Tibial nerve (tissue), 4 donors: ENCODE data around the gene PANK4. TPM values are rescaled to one million over a fixed set of nuclear protein-coding genes. Genes with fewer than 3 reads are reported as not detected.

Experiments used
- DNase-seq, 2 donors: peaks; one replicate each; pipeline ENCODE4 v3.0.0-alpha.2; 2019; ENCODE audit warnings: low spot score in 2 of 2
- H3K27ac ChIP-seq, 4 donors: fragments of 200-600 bp; sonication (generic) in 3 of 4; one replicate each; pipeline ENCODE4 v1.5.1; 2017 to 2019; ENCODE audit warnings: mild to moderate bottlenecking in 1 of 4
- H3K27me3 ChIP-seq, 2 donors: fragments of 200-600 bp; sonication (generic) in 1 of 2; one replicate each; pipeline versions ENCODE4 v1.5.1 to v1.6.0; 2017 to 2019
- H3K36me3 ChIP-seq, 3 donors: fragments of 200-600 bp; sonication (generic); one replicate each; pipeline ENCODE4 v1.5.1; 2018 to 2019
- H3K4me1 ChIP-seq, 4 donors: fragments of 200-600 bp; sonication (generic) in 3 of 4; one replicate each; pipeline ENCODE4 v1.5.1; 2017 to 2019
- H3K4me3 ChIP-seq, 4 donors: fragments of 200-600 bp; sonication (generic) in 3 of 4; one replicate each; pipeline ENCODE4 v1.5.1; 2017 to 2019; ENCODE audit warnings: mild to moderate bottlenecking in 1 of 4, moderate library complexity in 1 of 4
- H3K9me3 ChIP-seq, 4 donors: fragments of 200-600 bp; sonication (generic) in 3 of 4; one replicate each; pipeline ENCODE4 v1.5.1; 2017 to 2019
- EP300 ChIP-seq, 2 donors: sonication (generic); formaldehyde crosslinking; IDR thresholded peaks; one replicate each; pipeline ENCODE4 v1.6.1; 2017; ENCODE audit warnings: antibody characterized with exemption in 2 of 2, mild to moderate bottlenecking in 1 of 2
- POLR2A ChIP-seq, 2 donors: fragments of 450-650 bp; IDR thresholded peaks; one replicate each; pipeline ENCODE4 v1.6.1; 2017; ENCODE audit warnings: antibody characterized with exemption in 2 of 2, mild to moderate bottlenecking in 2 of 2, moderate library complexity in 2 of 2
- WGBS, 2 donors: methylation state at CpG; one replicate each; pipeline ENCODE4 v1.1.5; 2018; 5-methylcytosine and 5-hydroxymethylcytosine counted together
- total RNA-seq, 4 donors: library from RNA; depleted of rRNA; stranded (reverse); fragments of >200 nt; gene quantifications; one replicate each; pipeline ENCODE4 v1.1.0, GENCODE V29; 2016
- TF ChIP-seq, protein P1 (sequence below), 5 experiments: fragments of 200-600 bp in 3 of 5; fragments of 450-650 bp in 2 of 5; sonication (generic) in 3 of 5; IDR thresholded peaks; one replicate each; pipeline ENCODE4 v1.5.1; 2016 to 2019; ENCODE audit warnings: antibody characterized with exemption in 5 of 5, mild to moderate bottlenecking in 3 of 5, moderate library complexity in 2 of 5

Gene PANK4
- total RNA-seq, 4 donors from 2014 or later, result 14.2 to 50.0 (median 38.1) TPM

DNA sequence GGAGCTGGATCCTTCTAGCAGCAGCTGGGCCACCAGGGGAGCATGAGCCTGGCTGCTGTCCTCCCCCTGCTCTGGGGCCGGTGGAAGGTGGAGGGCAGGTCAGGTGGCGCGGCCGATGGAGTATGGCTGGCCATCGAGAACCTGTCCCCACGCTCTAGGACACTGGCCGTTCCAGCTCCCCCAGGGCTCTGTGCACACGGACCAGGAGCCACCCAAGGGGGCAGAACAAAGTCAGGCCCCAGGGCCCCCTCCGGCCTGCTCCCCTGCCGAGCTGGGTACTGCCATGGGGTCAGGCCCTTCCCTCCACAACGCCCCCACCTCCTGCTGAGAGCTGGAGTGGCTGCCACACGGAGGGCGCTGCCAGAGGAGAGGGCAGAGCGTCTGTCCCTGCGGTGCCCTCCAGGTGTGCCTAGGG is 54.8 kb downstream of the PANK4 start:
- Histone ChIP-seq H3K27me3 (peaks cover 0 to 67% of the 10 kb centered on the region in 2 donors), H3K36me3 (no peaks in the 10 kb centered on the region), H3K9me3 (no peaks in the 10 kb centered on the region), H3K27ac (no peak overlapping the region), H3K4me3 (no peak overlapping the region), H3K4me1 (peaks cover 0 to 9% (median 0%) of the 10 kb centered on the region in 4 donors)
- no peak for DNase-seq
- TF ChIP-seq, protein P1, sequence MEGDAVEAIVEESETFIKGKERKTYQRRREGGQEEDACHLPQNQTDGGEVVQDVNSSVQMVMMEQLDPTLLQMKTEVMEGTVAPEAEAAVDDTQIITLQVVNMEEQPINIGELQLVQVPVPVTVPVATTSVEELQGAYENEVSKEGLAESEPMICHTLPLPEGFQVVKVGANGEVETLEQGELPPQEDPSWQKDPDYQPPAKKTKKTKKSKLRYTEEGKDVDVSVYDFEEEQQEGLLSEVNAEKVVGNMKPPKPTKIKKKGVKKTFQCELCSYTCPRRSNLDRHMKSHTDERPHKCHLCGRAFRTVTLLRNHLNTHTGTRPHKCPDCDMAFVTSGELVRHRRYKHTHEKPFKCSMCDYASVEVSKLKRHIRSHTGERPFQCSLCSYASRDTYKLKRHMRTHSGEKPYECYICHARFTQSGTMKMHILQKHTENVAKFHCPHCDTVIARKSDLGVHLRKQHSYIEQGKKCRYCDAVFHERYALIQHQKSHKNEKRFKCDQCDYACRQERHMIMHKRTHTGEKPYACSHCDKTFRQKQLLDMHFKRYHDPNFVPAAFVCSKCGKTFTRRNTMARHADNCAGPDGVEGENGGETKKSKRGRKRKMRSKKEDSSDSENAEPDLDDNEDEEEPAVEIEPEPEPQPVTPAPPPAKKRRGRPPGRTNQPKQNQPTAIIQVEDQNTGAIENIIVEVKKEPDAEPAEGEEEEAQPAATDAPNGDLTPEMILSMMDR (IDR thresholded peaks at IDR 0.05), result no peak
- TF ChIP-seq EP300 (IDR thresholded peaks at IDR 0.05), result no peak
- TF ChIP-seq POLR2A (IDR thresholded peaks at IDR 0.05), result no peak
- 77 to 88% methylated on average over 6 to 8 of the region's 15 CpGs for WGBS, 2 donors

DNA sequence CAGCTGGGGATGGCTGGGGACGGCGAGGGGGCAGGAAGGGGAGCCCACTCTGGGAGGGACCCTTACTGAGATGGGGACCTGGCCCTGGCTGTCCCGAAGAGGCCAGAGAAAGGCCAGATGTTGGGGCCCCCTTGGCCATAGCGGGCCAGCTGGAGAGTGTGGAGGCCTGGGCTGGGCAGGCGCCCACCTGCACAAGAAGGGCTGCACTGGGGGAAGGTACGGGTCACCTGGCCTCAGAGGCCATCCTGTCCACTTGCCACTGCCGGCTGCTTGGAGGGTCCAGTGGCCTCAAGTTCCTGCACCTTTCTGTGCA is 55.3 kb downstream of the PANK4 start:
- no peak overlapping the region for H3K4me3 ChIP-seq
- peaks cover 0 to 9% (median 0%) of the 10 kb centered on the region in 4 donors for H3K4me1 ChIP-seq
- H3K27ac ChIP-seq, result no peak overlapping the region
- TF ChIP-seq, protein P1 (IDR thresholded peaks at IDR 0.05), result no peak
- TF ChIP-seq POLR2A (IDR thresholded peaks at IDR 0.05) (no peak), EP300 (IDR thresholded peaks at IDR 0.05) (no peak)
- no peaks in the 10 kb centered on the region for H3K36me3 ChIP-seq
- H3K27me3 ChIP-seq, result peaks cover 0 to 72% of the 10 kb centered on the region in 2 donors
- H3K9me3 ChIP-seq, result no peaks in the 10 kb centered on the region
- 50 to 75% methylated on average over 3 to 7 of the region's 7 CpGs for WGBS, 2 donors
- DNase-seq, result no peak

DNA sequence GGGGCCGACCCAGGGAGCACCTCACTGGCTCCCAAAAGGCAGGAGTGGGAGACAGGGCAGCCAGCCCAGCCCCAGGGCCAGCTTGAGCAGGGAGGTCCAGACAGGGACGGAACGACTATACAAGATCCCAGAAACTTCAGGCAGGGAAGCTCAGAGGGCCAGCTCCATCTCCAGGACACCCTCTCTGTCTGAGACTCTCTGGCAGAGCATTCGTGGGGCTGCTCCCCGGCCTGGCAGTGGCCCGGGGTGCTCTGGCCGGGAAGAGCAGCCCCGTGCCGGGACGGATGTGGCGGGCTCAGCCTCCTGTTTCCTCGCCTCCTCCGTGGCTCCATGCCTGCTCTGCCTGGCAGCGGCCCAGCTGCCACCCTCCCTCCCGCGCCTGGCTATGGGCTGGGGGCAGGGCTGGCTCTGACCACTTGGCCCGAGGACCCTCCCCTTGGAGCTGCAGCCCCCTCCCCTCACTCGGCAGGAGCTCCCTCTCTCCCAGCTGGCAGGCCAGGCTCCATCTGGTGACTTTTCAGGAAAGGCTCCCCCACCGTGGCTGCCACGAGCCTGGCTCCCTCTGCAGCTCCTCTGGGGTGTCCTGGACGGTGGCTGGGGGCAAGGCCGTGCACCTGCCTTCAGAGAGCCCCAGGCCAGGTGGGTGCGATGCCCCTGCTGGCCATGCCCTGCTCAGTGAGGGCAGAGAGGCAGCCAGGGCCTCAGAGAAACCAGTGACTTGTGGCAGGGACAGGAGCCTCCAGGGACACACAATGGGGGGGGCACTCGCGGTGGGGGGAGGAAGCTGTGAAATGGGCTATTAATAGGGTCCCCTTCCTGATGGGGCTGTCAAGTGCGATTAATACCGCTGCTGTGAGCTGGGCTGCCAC is 55.9 kb downstream of the PANK4 start:
- TF ChIP-seq EP300 (IDR thresholded peaks at IDR 0.05), result no peak
- TF ChIP-seq, protein P1 (IDR thresholded peaks at IDR 0.05), result no peak
- TF ChIP-seq POLR2A (IDR thresholded peaks at IDR 0.05), result no peak
- H3K4me1 ChIP-seq, result peaks cover 0 to 9% (median 0%) of the 10 kb centered on the region in 4 donors
- no peaks in the 10 kb centered on the region for H3K9me3 ChIP-seq
- no peak overlapping the region for H3K27ac ChIP-seq
- 22 to 31% methylated on average over 21 to 24 of the region's 27 CpGs for WGBS, 2 donors
- H3K4me3 ChIP-seq, result no peak overlapping the region
- no peaks in the 10 kb centered on the region for H3K36me3 ChIP-seq
- peaks cover 0 to 78% of the 10 kb centered on the region in 2 donors for H3K27me3 ChIP-seq
- no peak for DNase-seq

DNA sequence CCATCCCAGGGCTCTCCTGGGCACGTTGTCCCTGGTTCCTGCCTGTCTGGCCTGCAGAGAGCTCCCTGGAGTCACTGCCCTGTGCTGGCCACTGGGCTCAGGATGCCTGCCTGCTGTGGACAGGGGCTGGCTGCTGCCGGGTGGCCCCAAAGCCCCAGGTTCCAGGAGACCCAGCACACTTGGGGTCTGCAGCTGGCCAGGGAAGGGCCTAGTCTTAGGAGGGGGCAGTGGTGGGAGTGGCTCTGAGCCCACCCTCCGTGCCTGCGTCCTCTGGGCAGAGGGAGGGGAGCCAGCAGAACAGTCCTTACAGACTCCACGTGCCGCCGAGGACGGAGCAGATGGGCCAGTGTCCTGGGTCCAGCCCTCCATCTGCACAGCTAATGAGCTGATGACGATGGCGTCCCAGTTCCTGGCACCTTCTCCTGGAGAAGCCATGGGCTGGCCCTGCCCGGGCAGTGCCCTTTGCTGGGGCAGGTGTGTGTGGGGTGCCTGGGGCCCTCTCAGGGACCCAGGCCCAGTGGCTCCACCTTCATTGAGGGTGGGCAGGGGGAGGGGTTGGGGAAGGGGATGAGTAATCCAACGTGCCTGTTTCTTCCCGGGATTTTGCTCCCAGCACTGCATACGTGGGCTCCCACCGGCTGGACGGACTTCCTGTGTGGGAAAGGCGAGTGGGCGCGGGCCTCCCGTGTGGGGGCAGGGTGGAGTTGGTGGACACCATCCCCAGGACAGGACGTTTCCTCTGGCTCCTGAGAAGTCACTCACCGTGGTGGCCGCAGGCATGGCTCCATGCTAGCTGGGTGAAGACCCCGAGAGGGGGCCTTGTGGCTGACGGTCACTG is 57.1 kb downstream of the PANK4 start:
- 43 to 46% methylated on average over 12 to 22 of the region's 25 CpGs for WGBS, 2 donors
- H3K27me3 ChIP-seq, result peaks cover 0 to 90% of the 10 kb centered on the region in 2 donors
- H3K4me1 ChIP-seq, result peaks cover 0 to 9% (median 0%) of the 10 kb centered on the region in 4 donors

More for the DNA sequence above, 57.1 kb downstream of the PANK4 start:
- Histone ChIP-seq H3K4me3 (no peak overlapping the region), H3K27ac (no peak overlapping the region), H3K36me3 (no peaks in the 10 kb centered on the region), H3K9me3 (no peaks in the 10 kb centered on the region)
- no peak for DNase-seq
- TF ChIP-seq POLR2A (IDR thresholded peaks at IDR 0.05) (no peak), EP300 (IDR thresholded peaks at IDR 0.05) (no peak)
- TF ChIP-seq, protein P1 (IDR thresholded peaks at IDR 0.05), result no peak
